ENCODE results near the gene NKAIN4. TPM values are rescaled to one million over a fixed set of nuclear protein-coding genes. Genes with fewer than 3 reads are reported as not detected.

Gene NKAIN4
- total RNA-seq, 2 experiments from 2014 or later = not detected

GRCh38 chr20:63286781-63287696, 32.8 kb upstream of the NKAIN4 start:
- no peak for DNase-seq
- Mint-ChIP-seq H3K9me3 (no peaks in the 10 kb centered on the region), H3K4me1 (ENCODE audit: low read depth) (peaks cover 3% of the 10 kb centered on the region), H3K27me3 (no peaks in the 10 kb centered on the region), H3K4me3 (no peak overlapping the region), H3K27ac (no peak overlapping the region), H3K36me3 (ENCODE audit: low read depth) (peaks cover 3% of the 10 kb centered on the region)
- TF ChIP-seq CTCF (IDR thresholded peaks at IDR 0.05) = no peak
- intact Hi-C loops (cut with micrococcal nuclease) = no loop called here
- POLR2A ChIA-PET = interaction anchor here (1.7 kb wide), 1 partner anchor 9 kb away, joined by 4 read pairs; no protein-coding TSS in a partner anchor
- CTCF ChIA-PET = interaction anchor here (1.4 kb wide), 1 partner anchor 10 kb away, joined by 6 read pairs; no protein-coding TSS in a partner anchor
- no peak for ATAC-seq

- H3K36me3 Mint-ChIP-seq (ENCODE audit: low read depth) = peaks cover 3% of the 10 kb centered on the region
- H3K4me3 Mint-ChIP-seq = peak overlapping the region; percentile 18
- ATAC-seq (no peak), DNase-seq (no peak)
- ChIA-PET POLR2A (interaction anchor here (1.5 to 1.7 kb wide), 2 partner anchors 10 kb away, joined by 4 to 6 read pairs; no protein-coding TSS in a partner anchor), CTCF (no interaction called here)
- H3K27me3 Mint-ChIP-seq = no peaks in the 10 kb centered on the region
- H3K4me1 Mint-ChIP-seq (ENCODE audit: low read depth) = peaks cover 3% of the 10 kb centered on the region
- intact Hi-C loops (cut with micrococcal nuclease) = no loop called here
- H3K27ac Mint-ChIP-seq = no peak overlapping the region
- no peak for TF ChIP-seq CTCF (IDR thresholded peaks at IDR 0.05)
- no peaks in the 10 kb centered on the region for H3K9me3 Mint-ChIP-seq
These were observed 31.7 kb upstream of the NKAIN4 start for GRCh38 chr20:63285636-63286615.

GRCh38 chr20:63284981-63285524, 30.8 kb upstream of the NKAIN4 start:
- Mint-ChIP-seq H3K4me1 (ENCODE audit: low read depth) (peaks cover 3% of the 10 kb centered on the region), H3K27ac (no peak overlapping the region), H3K4me3 (peak overlapping the region; percentile 70), H3K36me3 (ENCODE audit: low read depth) (peaks cover 5% of the 10 kb centered on the region), H3K9me3 (no peaks in the 10 kb centered on the region), H3K27me3 (no peaks in the 10 kb centered on the region)
- no peak for DNase-seq
- CTCF ChIA-PET = interaction anchor here (1.6 kb wide), 1 partner anchor 61 kb away, joined by 8 read pairs; no protein-coding TSS in a partner anchor
- POLR2A ChIA-PET = interaction anchor here (1.0 to 1.5 kb wide), 3 partner anchors 9 to 12 kb away, joined by 3 to 6 read pairs (median 4); partner anchors contain the start of gene ARFGAP1
- intact Hi-C loops (cut with micrococcal nuclease) = no loop called here
- no peak for TF ChIP-seq CTCF (IDR thresholded peaks at IDR 0.05)
- ATAC-seq = no peak

GRCh38 chr20:63284544-63284949, 30.3 kb upstream of the NKAIN4 start:
- Mint-ChIP-seq H3K36me3 (ENCODE audit: low read depth) (peaks cover 5% of the 10 kb centered on the region), H3K4me1 (ENCODE audit: low read depth) (peaks cover 3% of the 10 kb centered on the region), H3K27ac (peak overlapping the region; percentile 83), H3K9me3 (no peaks in the 10 kb centered on the region), H3K4me3 (peak overlapping the region; percentile 70), H3K27me3 (no peaks in the 10 kb centered on the region)
- ATAC-seq = peak; percentile 24
- intact Hi-C loops (cut with micrococcal nuclease) = no loop called here
- TF ChIP-seq CTCF (IDR thresholded peaks at IDR 0.05) = no peak
- DNase-seq = peak; percentile 29
- CTCF ChIA-PET = interaction anchor here (1.0 to 1.7 kb wide), 3 partner anchors 10 to 98 kb away, joined by 3 to 8 read pairs (median 4); no protein-coding TSS in a partner anchor
- POLR2A ChIA-PET = interaction anchor here (1.0 to 1.5 kb wide), 3 partner anchors 8 to 12 kb away, joined by 3 to 6 read pairs (median 4); partner anchors contain the start of gene ARFGAP1
